ENCODE results near the gene ZNF865.
"Not testable (repeated sequence)": the region's sequence is repeated elsewhere in the genome, so short reads cannot be mapped to it uniquely, and the experiment has no call there.

ZNF865 gene

GRCh38 chr19:55605637-55606470 is at the start of gene ZNF865:
ZNF865 (plus strand) TSS chr19:55605647; CDS start chr19:55613619, 7,972 bp downstream.
- peak; percentile 42 to 51 for DNase-seq (ENCODE audit: low read depth in 2 of 2)

GRCh38 chr19:55559684-55560083 is 45.8 kb upstream of the ZNF865 start:
- no peak for DNase-seq (ENCODE audit: low read depth in 2 of 2)

- no peak for DNase-seq (ENCODE audit: low read depth in 2 of 2)
Observed at GRCh38 chr19:55563261-55563690, 42.2 kb upstream of the ZNF865 start.

- DNase-seq (ENCODE audit: low read depth in 2 of 2) = no peak
Observed at GRCh38 chr19:55566823-55567222, 38.6 kb upstream of the ZNF865 start.

- no peak for DNase-seq (ENCODE audit: low read depth in 2 of 2)
Observed at GRCh38 chr19:55567708-55568328, 37.6 kb upstream of the ZNF865 start.

- not testable (repeated sequence) for DNase-seq (ENCODE audit: low read depth in 2 of 2)
Observed at GRCh38 chr19:55569477-55569876, 36.0 kb upstream of the ZNF865 start.

- DNase-seq (ENCODE audit: low read depth in 2 of 2) = not testable (repeated sequence)
Observed at GRCh38 chr19:55573929-55574328, 31.5 kb upstream of the ZNF865 start.

GRCh38 chr19:55576746-55577145 is 28.7 kb upstream of the ZNF865 start:
- no peak for DNase-seq (ENCODE audit: low read depth in 2 of 2)

GRCh38 chr19:55578031-55578760 is 27.3 kb upstream of the ZNF865 start:
- no peak for DNase-seq (ENCODE audit: low read depth in 2 of 2)

GRCh38 chr19:55578761-55579747 is 26.4 kb upstream of the ZNF865 start:
- no peak for DNase-seq (ENCODE audit: low read depth in 2 of 2)

- DNase-seq (ENCODE audit: low read depth in 2 of 2) = no peak
Observed at GRCh38 chr19:55579766-55580621, 25.5 kb upstream of the ZNF865 start.

GRCh38 chr19:55580628-55581144 is 24.8 kb upstream of the ZNF865 start, which contains the start of gene ZNF579:
ZNF579 (minus strand) TSS chr19:55580848; CDS start chr19:55579639, 1,209 bp downstream.
- peak; percentile 46 to 52 for DNase-seq (ENCODE audit: low read depth in 2 of 2)

GRCh38 chr19:55581145-55581822 is 24.2 kb upstream of the ZNF865 start:
- DNase-seq (ENCODE audit: low read depth in 2 of 2) = no peak

- DNase-seq (ENCODE audit: low read depth in 2 of 2) = no peak
Observed at GRCh38 chr19:55581823-55582223, 23.6 kb upstream of the ZNF865 start.

GRCh38 chr19:55582284-55582683 is 23.2 kb upstream of the ZNF865 start:
- DNase-seq (ENCODE audit: low read depth in 2 of 2) = not testable (repeated sequence)

GRCh38 chr19:55583897-55584296 is 21.6 kb upstream of the ZNF865 start:
- not testable (repeated sequence) for DNase-seq (ENCODE audit: low read depth in 2 of 2)

- DNase-seq (ENCODE audit: low read depth in 2 of 2) = no peak
Observed at GRCh38 chr19:55584871-55585270, 20.6 kb upstream of the ZNF865 start.

- DNase-seq (ENCODE audit: low read depth in 2 of 2) = no peak
Observed at GRCh38 chr19:55585658-55586339, 19.6 kb upstream of the ZNF865 start.

All from stimulated activated CD8-positive, alpha-beta memory T cell treated with anti-CD3 and anti-CD28 coated beads, Interleukin-7, amount 100 ng/mL, for 1 hour (primary cell).